Activated CD4-positive, alpha-beta T cell treated with anti-CD3 and anti-CD28 coated beads, Interleukin-2, amount 10 ng/mL, durations not matched to agents 24 days and 14 days (primary cell): Measurements from ENCODE around the gene PTPRK. TPM values are rescaled to one million over a fixed set of nuclear protein-coding genes. Genes with fewer than 3 reads are reported as not detected.

Experiments used
- DNase-seq: peaks from one replicate; pipeline ENCODE4 v3.0.0; 2022
- H3K27ac Mint-ChIP-seq: one replicate; pipeline ENCODE4 v1.8.0; 2022; ENCODE audit warnings: mild to moderate bottlenecking, mixed read lengths
- H3K27me3 Mint-ChIP-seq: one replicate; pipeline ENCODE4 v1.8.0; 2022; ENCODE audit warnings: mixed read lengths
- H3K36me3 Mint-ChIP-seq: one replicate; pipeline ENCODE4 v1.8.0; 2022; ENCODE audit warnings: low read depth, mild to moderate bottlenecking, mixed read lengths
- H3K4me1 Mint-ChIP-seq: one replicate; pipeline ENCODE4 v1.8.0; 2021; ENCODE audit warnings: mixed read lengths
- H3K4me3 Mint-ChIP-seq: one replicate; pipeline ENCODE4 v1.8.0; 2022; ENCODE audit warnings: mild to moderate bottlenecking, moderate library complexity, mixed read lengths
- H3K9me3 Mint-ChIP-seq: one replicate; pipeline ENCODE4 v1.8.0; 2021; ENCODE audit warnings: mixed read lengths
- intact Hi-C: fragments of 100-400 bp; cut with micrococcal nuclease; formaldehyde crosslinking; loops from one replicate; pipeline ENCODE4 v1.15.1; 2023
- total RNA-seq: library from RNA; stranded (reverse); gene quantifications from 2 replicates; pipeline ENCODE4 v1.2.3, GENCODE V29; 2022

PTPRK gene
- total RNA-seq, 1 donor from 2014 or later = 3.6 TPM

GRCh38 chr6:128098000-128098581 is 422.3 kb downstream of the PTPRK start:
- peak; percentile 57 for DNase-seq
- H3K27ac Mint-ChIP-seq = peak overlapping the region; percentile 64
- intact Hi-C loops = loop anchor here (5.0 to 10.0 kb wide), 4 partner anchors 126 to 559 kb away; partner anchors contain the start of gene THEMIS
- H3K36me3 Mint-ChIP-seq = no peaks in the 10 kb centered on the region
- peaks cover 6% of the 10 kb centered on the region for H3K9me3 Mint-ChIP-seq
- peaks cover 20% of the 10 kb centered on the region for H3K4me1 Mint-ChIP-seq
- no peak overlapping the region for H3K4me3 Mint-ChIP-seq
- no peaks in the 10 kb centered on the region for H3K27me3 Mint-ChIP-seq

- no peak for DNase-seq
- no peaks in the 10 kb centered on the region for H3K36me3 Mint-ChIP-seq
- H3K27ac Mint-ChIP-seq = no peak overlapping the region
- intact Hi-C loops = loop anchor here (5.0 to 10.0 kb wide), 4 partner anchors 125 to 560 kb away; partner anchors contain the start of gene THEMIS
- no peak overlapping the region for H3K4me3 Mint-ChIP-seq
- peaks cover 6% of the 10 kb centered on the region for H3K9me3 Mint-ChIP-seq
- peaks cover 20% of the 10 kb centered on the region for H3K4me1 Mint-ChIP-seq
- H3K27me3 Mint-ChIP-seq = no peaks in the 10 kb centered on the region
Observed at GRCh38 chr6:128097009-128097408, 423.4 kb downstream of the PTPRK start.

- Mint-ChIP-seq H3K27me3 (peaks cover 2% of the 10 kb centered on the region), H3K4me1 (peaks cover 20% of the 10 kb centered on the region), H3K4me3 (no peak overlapping the region), H3K9me3 (peaks cover 10% of the 10 kb centered on the region), H3K36me3 (no peaks in the 10 kb centered on the region), H3K27ac (peak overlapping the region; percentile 1)
- intact Hi-C loops = loop anchor here (5.0 to 10.0 kb wide), 4 partner anchors 123 to 562 kb away; partner anchors contain the start of gene THEMIS
- DNase-seq = no peak
Observed at GRCh38 chr6:128095362-128095761, 425.0 kb downstream of the PTPRK start.

- no peaks in the 10 kb centered on the region for H3K4me1 Mint-ChIP-seq
- peaks cover 8% of the 10 kb centered on the region for H3K9me3 Mint-ChIP-seq
- intact Hi-C loops = no loop called here
- H3K36me3 Mint-ChIP-seq = no peaks in the 10 kb centered on the region
- DNase-seq = no peak
- H3K27me3 Mint-ChIP-seq = no peaks in the 10 kb centered on the region
- no peak overlapping the region for H3K27ac Mint-ChIP-seq
- no peak overlapping the region for H3K4me3 Mint-ChIP-seq
Observed at GRCh38 chr6:128079021-128079420, 441.4 kb downstream of the PTPRK start.

- H3K4me3 Mint-ChIP-seq = no peak overlapping the region
- intact Hi-C loops = no loop called here
Observed at GRCh38 chr6:128078276-128078675, 442.1 kb downstream of the PTPRK start.

GRCh38 chr6:128076843-128077242 is 443.6 kb downstream of the PTPRK start:
- H3K27ac Mint-ChIP-seq = no peak overlapping the region
- DNase-seq = no peak
- H3K4me1 Mint-ChIP-seq = no peaks in the 10 kb centered on the region
- no peak overlapping the region for H3K4me3 Mint-ChIP-seq
- H3K36me3 Mint-ChIP-seq = no peaks in the 10 kb centered on the region
- H3K9me3 Mint-ChIP-seq = peaks cover 8% of the 10 kb centered on the region
- no peaks in the 10 kb centered on the region for H3K27me3 Mint-ChIP-seq
- intact Hi-C loops = no loop called here

More at GRCh38 chr6:128078276-128078675, 442.1 kb downstream of the PTPRK start:
- Mint-ChIP-seq H3K27ac (no peak overlapping the region), H3K36me3 (no peaks in the 10 kb centered on the region), H3K27me3 (no peaks in the 10 kb centered on the region), H3K4me1 (no peaks in the 10 kb centered on the region), H3K9me3 (peaks cover 8% of the 10 kb centered on the region)
- no peak for DNase-seq

GRCh38 chr6:128074567-128074966 is 445.8 kb downstream of the PTPRK start:
- no peak for DNase-seq
- Mint-ChIP-seq H3K36me3 (no peaks in the 10 kb centered on the region), H3K4me1 (no peaks in the 10 kb centered on the region), H3K9me3 (peaks cover 8% of the 10 kb centered on the region), H3K27ac (no peak overlapping the region), H3K27me3 (no peaks in the 10 kb centered on the region), H3K4me3 (no peak overlapping the region)
- intact Hi-C loops = no loop called here

GRCh38 chr6:128073389-128073788 is 447.0 kb downstream of the PTPRK start:
- intact Hi-C loops = no loop called here
- Mint-ChIP-seq H3K36me3 (no peaks in the 10 kb centered on the region), H3K9me3 (peaks cover 8% of the 10 kb centered on the region), H3K4me3 (no peak overlapping the region), H3K27ac (no peak overlapping the region), H3K4me1 (no peaks in the 10 kb centered on the region), H3K27me3 (no peaks in the 10 kb centered on the region)
- no peak for DNase-seq

GRCh38 chr6:128071212-128071611 is 449.2 kb downstream of the PTPRK start:
- intact Hi-C loops = no loop called here
- no peak overlapping the region for H3K27ac Mint-ChIP-seq
- H3K9me3 Mint-ChIP-seq = peaks cover 8% of the 10 kb centered on the region
- no peak overlapping the region for H3K4me3 Mint-ChIP-seq
- no peaks in the 10 kb centered on the region for H3K4me1 Mint-ChIP-seq
- no peaks in the 10 kb centered on the region for H3K36me3 Mint-ChIP-seq
- no peaks in the 10 kb centered on the region for H3K27me3 Mint-ChIP-seq
- no peak for DNase-seq

GRCh38 chr6:128070406-128070805 is 450.0 kb downstream of the PTPRK start:
- Mint-ChIP-seq H3K4me3 (no peak overlapping the region), H3K27ac (no peak overlapping the region), H3K9me3 (peaks cover 5% of the 10 kb centered on the region), H3K27me3 (no peaks in the 10 kb centered on the region), H3K4me1 (no peaks in the 10 kb centered on the region), H3K36me3 (no peaks in the 10 kb centered on the region)
- DNase-seq = no peak
- intact Hi-C loops = no loop called here

- intact Hi-C loops = no loop called here
- H3K9me3 Mint-ChIP-seq = no peaks in the 10 kb centered on the region
- H3K36me3 Mint-ChIP-seq = no peaks in the 10 kb centered on the region
- H3K4me3 Mint-ChIP-seq = no peak overlapping the region
- H3K27me3 Mint-ChIP-seq = no peaks in the 10 kb centered on the region
- DNase-seq = no peak
- H3K4me1 Mint-ChIP-seq = peaks cover 2% of the 10 kb centered on the region
- no peak overlapping the region for H3K27ac Mint-ChIP-seq
Observed at GRCh38 chr6:128069188-128069587, 451.2 kb downstream of the PTPRK start.

GRCh38 chr6:128068119-128068479 is 452.3 kb downstream of the PTPRK start:
- no peak for DNase-seq
- H3K9me3 Mint-ChIP-seq = no peaks in the 10 kb centered on the region
- intact Hi-C loops = no loop called here
- peaks cover 2% of the 10 kb centered on the region for H3K4me1 Mint-ChIP-seq
- no peaks in the 10 kb centered on the region for H3K36me3 Mint-ChIP-seq
- H3K27me3 Mint-ChIP-seq = no peaks in the 10 kb centered on the region
- no peak overlapping the region for H3K4me3 Mint-ChIP-seq
- no peak overlapping the region for H3K27ac Mint-ChIP-seq

- H3K27ac Mint-ChIP-seq = no peak overlapping the region
- no peak overlapping the region for H3K4me3 Mint-ChIP-seq
- DNase-seq = no peak
Observed at GRCh38 chr6:128067446-128068118, 452.8 kb downstream of the PTPRK start.

GRCh38 chr6:128065072-128065471 is 455.3 kb downstream of the PTPRK start:
- Mint-ChIP-seq H3K27ac (no peak overlapping the region), H3K4me3 (no peak overlapping the region), H3K27me3 (no peaks in the 10 kb centered on the region), H3K36me3 (no peaks in the 10 kb centered on the region), H3K4me1 (peaks cover 2% of the 10 kb centered on the region), H3K9me3 (no peaks in the 10 kb centered on the region)
- intact Hi-C loops = no loop called here
- DNase-seq = no peak

More at GRCh38 chr6:128067446-128068118, 452.8 kb downstream of the PTPRK start:
- intact Hi-C loops = no loop called here
- H3K9me3 Mint-ChIP-seq = no peaks in the 10 kb centered on the region
- peaks cover 2% of the 10 kb centered on the region for H3K4me1 Mint-ChIP-seq
- no peaks in the 10 kb centered on the region for H3K36me3 Mint-ChIP-seq
- no peaks in the 10 kb centered on the region for H3K27me3 Mint-ChIP-seq
